GM21381 (cell line): ENCODE measurements around the gene PTTG1IP2.
"Not testable (repeated sequence)": the region's sequence is repeated elsewhere in the genome, so short reads cannot be mapped to it uniquely, and the experiment has no call there.

Experiments
- ATAC-seq: cut with Tn5 transposase; IDR thresholded peaks from one replicate; pipeline ENCODE4 v1.9.1; 2021; ENCODE audit warnings: mild to moderate bottlenecking, moderate library complexity; ENCODE audit not compliant: unreplicated experiment

The PTTG1IP2 gene

DNA sequence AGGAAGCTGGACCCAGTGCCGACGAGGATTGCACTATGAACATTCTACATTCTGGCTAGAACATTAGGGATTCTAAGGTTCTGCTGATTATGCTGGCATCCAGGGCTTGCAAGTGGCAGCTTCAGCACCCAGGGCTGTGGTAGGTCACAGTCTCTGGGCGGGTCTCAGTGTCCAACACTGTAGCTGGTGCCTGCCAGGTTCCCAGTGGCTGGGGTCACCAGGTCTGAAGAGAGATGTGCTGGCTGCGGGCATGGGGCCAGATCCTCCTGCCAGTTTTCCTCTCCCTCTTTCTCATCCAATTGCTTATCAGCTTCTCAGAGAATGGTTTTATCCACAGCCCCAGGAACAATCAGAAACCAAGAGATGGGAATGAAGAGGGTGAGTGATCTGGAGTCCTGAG, at the start of gene PTTG1IP2:
Gene PTTG1IP2, plus strand, starts transcription at position 86 of the 400 bp plus-strand sequence. Its CDS starts 148 bp downstream, at position 234.
- ATAC-seq = no peak

DNA sequence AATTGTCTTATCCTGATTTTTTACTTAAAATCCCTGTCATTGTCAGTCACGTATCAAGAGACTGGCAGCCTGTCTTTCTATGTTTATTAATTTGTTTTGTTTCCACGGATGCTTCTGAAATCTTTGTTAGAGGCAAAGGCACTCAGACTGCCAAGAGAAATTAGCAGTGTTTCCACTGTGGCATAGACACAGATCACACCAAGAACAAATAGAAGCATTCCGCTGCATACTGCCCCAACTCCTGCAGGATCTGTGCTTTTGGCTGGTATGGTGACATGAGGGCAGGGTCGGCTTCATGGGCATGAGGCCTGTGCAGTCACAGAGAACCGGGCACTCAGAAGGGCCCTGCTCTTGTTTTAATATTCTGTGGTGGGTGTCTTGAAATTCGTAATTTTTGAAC, 47.8 kb upstream of the PTTG1IP2 start:
- no peak for ATAC-seq

DNA sequence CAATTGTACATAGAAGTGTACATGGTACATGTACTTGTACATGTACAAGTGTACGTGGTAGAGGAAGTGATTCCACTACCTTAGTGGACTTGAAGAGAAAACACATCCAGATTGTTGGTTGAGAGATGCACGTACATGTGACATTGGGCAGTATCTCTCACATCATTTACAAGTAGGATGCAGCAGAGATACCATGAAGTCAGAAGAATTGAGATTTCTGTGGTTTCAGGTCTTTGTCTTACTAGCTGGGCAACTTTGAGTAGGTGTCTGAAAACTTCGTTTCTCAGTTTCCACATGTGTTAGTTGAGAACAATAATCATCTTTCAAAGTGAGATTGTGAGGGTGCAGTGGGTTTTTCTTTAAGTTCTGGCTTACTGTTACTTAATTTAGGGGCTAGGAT, 44.7 kb upstream of the PTTG1IP2 start:
- ATAC-seq = peak; percentile 89

DNA sequence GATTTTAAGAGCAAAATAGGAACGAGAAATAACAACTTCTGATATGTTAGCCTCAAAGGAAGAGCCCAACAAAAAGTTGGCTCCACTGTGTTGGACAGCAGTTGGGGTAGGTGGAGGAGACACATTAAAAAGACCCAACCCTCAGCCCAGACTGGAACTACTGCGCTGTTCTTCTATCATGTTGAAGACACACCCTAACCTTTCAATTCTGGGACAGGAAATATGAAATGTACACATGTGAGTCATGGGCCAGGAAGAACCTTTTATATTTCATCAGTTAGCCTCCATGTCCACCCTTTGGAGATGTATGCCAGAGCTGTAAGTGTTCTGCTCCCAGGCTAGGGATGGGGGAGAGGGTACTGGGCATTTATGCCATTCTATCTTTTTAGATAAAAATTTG, 44.1 kb upstream of the PTTG1IP2 start:
- ATAC-seq = no peak

DNA sequence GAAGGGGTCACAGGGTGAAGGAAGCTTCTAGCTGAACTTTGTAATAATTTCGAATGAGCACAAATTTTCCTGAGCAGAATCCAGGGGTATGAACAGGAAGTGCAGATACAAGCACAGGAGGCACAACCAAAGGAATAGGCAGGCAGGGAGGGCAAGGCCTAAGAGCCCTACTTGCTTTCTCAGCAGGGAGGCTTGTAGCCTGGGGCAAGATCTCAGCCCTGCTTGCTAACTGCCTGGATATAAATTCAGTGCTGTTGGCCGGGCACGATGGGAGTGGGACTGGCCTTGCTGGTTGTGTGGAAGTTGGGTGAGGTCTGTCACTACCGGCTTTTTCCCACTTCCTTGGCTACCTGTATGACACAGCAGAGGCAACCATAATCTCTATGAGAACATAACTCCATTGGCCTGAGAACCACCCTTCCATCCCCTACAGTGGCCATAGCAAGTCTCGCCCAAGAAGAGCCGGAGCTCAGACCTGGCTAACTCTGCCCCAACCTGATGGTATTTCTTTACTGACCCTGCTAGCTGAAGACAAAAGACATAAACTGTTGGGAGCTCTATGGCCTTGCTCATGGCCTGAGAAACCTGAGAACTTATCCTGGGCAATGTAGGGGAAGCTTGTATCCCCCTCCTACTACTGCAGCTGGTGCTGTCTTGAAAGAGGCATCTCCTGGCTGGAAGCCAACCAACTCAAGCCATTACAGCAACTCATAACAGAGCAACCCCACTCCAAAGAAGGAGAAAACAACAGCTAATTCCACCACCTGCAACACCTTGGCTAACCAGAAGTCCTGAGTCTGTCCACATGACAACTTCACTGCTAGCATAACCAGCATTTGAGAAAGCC, 38.6 kb upstream of the PTTG1IP2 start:
- no peak for ATAC-seq

DNA sequence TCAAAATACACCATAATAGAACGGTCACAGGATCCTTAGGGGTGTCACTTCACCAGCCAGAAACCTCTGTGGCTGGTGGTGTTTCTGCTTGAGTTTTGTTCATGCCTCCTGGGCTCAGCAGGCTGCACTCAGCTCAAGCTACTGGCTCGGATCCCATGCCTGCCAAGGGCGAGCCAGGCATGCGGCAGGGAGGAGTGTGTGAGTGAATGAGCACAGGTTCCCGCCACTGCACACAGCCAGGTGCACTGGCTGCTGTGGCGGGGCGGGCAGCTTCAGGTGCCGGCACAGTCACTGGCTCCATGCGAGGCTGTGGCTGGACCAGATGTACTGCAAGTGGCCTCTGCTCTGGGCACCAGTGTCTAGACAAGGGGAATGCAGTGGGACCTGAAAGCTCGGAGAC, 36.7 kb upstream of the PTTG1IP2 start:
- no peak for ATAC-seq

DNA sequence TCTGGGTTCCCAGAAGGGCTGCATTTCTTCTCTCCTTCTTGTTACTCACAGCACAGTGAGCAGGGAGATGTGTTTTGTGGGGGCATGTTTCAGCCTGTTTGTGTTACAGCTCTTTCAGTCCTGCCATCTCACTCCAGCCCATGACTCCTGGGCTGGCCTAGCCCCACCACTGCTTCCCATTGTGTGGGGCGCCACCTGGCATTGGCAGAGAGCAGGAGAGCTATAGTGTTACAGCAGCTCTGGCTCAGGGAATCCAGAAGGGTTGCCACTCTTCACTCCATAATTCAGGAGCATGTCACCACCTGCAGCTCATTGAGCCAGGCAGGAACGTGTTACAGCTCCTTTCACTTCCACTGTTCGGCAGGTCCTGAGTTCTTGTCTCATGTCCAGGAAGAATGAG, 36.2 kb upstream of the PTTG1IP2 start:
- ATAC-seq = no peak

DNA sequence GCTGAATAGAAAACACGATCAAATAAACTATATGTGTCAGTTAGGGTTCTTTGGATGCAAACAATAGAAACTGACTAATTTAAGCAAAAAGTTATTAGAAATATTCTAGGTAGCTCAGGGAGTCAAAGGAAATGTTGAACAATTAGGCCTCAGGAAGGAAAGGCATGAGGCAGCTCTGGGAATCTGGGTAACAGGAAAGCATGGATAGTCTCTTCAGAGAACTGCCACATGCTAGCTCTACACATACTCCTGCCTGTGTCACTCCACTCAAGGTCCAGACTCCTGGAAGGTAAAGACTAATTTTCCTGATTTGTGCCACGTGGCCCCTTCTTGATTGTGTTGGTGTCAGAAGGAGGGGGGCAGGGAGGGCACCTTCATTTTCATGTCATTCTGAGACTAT, 23.8 kb upstream of the PTTG1IP2 start:
- no peak for ATAC-seq

DNA sequence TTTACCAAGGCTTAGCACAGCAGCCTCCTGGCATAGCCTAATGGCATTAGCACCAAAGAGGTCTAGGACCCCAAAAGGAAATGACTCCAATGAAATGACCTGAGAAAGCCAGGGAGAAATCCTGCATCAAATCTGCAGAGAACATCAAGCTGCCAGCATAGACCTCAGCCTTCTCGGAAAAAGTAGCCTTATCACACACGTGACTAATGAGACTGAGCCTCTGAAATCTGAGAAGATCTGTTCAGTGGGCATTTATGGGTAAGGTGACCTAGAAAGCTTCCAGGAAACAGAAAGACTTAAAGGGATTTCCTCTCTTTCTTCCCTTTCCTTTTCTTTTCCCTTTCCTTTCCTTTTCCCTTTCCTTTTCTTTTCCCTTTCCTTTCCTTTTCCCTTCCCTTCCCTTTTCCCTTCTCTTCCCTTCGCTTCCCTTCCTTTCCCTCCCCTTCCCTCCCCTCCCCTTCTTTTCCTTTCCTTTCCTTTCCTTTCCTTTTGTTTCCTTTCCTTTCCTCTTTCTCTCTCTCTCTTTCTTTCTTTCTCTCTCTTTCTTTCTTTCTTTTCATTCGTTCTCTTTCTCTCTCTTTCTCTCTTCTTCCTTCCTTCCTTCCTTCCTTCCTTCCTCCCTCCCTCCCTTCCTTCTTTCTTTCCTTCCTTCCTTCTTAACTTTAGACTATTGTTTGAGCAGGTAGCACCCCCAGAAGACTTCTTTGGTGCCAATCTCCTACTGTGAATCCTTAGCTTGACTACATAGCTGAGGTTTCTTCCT, 23.1 kb upstream of the PTTG1IP2 start:
- no peak for ATAC-seq

DNA sequence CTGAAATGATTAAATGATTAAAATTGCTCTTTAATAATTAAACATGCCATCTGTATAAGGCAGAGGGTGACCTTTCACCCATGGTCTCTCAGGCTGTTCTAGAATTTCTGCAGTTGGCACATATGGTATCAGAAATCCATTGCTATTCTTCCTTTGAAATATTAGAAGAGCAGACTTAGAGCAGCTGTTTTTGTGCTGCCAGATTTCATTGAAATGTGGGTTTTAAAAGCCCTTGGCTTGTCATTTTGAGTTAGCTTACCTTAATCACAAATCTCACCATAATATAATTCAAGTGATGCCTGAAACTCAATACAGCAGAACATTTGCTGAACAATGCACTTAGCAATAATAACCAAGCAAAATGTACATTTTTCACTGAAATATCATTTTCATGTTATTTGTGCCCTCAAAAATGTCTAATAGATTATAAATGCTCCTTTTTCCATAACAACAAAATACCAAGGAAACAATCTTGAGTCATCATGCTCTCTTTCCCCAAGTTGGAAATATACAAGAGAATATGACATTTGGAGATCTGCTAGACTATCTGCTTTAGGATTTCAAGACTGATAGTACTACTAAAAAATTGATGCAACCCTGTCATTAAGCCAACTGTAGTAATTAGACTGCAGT, 16.1 kb upstream of the PTTG1IP2 start:
- ATAC-seq = no peak

DNA sequence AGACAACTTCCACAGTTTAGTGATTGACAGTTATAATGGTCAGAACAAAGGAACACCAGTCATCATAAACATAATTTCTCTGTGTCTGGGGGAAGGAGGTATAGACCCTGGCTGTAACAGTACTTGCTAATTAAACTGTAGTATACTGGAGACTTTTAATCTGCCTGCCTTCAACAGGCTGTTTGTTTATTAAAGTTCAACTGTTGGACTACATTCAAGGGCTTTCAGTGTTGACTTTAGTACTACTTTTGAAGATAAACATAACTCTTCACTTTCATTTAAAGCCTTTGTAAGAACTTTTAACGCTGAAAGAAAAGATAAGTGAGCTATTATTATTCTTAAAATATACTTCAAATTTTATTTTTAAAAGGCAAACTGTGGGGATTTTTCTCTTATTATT, 15.5 kb upstream of the PTTG1IP2 start:
- no peak for ATAC-seq

DNA sequence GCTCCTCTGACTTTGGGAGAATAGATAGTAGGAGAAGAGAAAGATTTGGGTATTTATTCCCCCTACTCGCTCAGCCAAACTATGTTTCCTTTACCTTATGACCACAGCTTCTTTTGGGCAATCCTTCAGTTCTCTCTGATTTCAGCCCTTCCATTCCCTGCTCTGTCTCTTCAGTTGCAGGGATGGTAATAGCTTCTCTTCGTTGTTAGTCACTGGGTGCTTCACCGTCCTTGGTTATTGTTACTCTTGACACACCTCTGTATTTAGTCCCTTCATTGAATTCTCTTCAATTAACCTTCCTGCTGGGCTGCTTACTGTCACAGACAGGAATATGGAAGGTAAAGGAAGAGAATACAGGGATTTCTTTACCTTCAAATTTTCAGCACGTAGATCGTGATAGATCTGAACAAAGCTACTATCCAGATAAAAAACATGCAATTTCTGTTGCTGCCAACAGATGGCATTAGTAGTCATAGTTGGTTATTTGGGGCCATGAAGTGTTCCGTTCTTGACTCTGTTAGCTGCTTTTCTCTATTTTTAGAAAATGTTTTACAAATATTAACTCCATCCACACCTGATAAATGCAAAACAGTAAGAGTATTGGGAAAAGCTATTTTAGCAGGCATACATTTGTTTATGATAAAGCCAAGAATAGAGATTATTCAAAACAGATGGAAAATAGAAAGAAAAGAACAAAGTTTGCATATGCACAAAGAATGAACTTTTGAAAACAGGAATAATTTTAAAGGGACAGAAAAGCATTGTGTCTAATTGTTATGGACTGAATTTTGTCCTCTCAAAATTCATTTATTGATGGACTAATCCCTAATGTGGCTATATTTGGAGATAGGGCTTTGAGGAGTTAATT, 14.0 kb upstream of the PTTG1IP2 start:
- peak; percentile 84 for ATAC-seq

DNA sequence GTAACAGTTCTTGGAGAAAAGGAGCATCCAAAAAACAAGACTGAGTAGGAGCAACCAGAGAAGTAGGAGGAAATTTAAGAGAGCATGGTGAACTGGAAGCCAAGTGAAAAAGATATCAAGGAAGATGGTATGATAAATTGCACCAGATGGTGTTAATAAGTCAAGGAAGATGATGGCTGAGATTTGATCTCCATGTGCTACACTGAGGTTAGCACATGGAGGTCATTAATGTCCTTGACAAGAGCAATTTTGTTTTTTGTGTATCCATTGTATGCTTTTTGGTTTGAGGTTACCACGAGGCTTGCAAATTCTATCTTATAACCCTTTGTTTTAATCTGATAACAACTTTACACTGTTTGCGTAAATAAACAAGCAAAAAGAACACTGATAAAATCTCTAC, 11.3 kb upstream of the PTTG1IP2 start:
- no peak for ATAC-seq

DNA sequence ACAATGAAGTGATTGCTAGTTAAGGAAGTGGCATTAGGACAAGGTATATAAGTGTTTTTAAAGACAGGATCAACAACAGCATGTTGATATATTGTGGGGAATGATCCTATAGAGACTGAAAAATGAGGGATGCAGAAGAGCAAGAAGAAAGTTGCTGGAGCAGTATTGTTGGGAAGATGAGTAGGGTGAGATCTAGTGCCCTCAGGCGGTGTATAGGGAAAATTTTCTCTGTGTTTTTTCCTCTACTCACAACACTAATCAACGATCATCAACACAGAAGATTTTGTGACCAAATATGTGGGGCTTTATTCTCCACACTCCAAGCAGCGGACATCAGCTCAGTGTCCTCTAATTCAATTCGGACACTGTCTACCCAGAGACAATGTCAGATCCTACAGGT, 9.6 kb upstream of the PTTG1IP2 start:
- no peak for ATAC-seq

DNA sequence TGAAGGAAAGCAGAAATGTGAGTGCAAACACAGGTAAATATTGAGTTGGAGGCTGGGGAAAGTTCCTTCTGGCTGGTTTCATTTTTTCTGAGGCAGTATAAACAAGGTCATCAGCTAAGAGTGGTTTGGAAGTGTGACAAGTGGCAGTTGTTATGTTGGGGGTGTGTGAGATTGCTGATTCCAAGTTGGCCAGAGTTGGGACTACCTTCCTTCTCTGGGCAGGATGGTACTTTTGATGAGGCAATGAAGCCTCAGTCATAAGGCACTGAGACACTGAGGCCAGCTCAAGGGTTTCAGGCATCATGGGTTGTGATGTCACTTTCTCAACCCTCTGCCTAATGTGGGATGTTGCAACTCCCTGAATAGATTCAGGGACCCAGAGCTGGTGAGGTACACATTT, 8.2 kb upstream of the PTTG1IP2 start:
- ATAC-seq = no peak

DNA sequence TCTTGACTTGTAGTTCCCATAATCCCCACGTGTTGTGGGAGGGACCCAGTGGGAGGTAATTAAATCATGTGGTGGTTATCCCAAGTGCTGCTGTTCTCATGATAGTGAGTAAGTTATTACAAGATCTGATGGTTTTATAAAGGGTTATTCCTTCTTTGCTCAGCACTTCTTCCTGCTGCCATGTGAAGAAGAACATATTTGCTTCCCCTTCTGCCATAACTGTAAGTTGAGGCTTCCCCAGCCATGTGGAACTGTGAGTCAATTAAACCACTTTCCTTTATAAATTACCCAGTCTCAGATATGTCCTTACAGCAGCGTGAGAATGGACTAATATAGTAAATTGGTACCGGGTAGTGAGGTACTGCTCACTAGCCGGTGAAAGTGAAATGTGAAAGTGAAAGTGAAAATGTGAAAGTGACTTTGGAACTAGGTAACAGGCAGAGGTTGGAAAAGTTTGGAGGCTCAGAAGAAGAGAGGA, 6.2 kb upstream of the PTTG1IP2 start:
- ATAC-seq = not testable (repeated sequence)

DNA sequence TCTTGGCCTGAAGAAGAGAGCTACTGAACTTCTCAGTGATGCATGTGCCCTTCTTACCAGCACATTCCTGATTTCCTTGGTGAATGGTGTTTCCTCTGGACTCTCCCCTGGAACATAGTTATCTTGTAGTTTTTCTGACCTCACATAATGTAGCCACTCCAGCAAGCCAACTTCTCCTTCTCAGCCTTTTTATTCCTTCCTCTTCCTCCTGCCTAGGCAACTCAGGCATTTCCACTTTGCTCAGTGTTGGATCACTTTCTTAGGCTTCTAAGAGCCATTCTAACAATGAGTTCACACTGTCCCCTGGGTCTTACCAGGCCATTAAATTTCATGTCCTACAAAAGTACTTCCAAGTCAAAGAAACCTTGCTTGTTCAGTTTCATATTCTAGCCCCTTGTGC, 3.6 kb upstream of the PTTG1IP2 start:
- no peak for ATAC-seq

DNA sequence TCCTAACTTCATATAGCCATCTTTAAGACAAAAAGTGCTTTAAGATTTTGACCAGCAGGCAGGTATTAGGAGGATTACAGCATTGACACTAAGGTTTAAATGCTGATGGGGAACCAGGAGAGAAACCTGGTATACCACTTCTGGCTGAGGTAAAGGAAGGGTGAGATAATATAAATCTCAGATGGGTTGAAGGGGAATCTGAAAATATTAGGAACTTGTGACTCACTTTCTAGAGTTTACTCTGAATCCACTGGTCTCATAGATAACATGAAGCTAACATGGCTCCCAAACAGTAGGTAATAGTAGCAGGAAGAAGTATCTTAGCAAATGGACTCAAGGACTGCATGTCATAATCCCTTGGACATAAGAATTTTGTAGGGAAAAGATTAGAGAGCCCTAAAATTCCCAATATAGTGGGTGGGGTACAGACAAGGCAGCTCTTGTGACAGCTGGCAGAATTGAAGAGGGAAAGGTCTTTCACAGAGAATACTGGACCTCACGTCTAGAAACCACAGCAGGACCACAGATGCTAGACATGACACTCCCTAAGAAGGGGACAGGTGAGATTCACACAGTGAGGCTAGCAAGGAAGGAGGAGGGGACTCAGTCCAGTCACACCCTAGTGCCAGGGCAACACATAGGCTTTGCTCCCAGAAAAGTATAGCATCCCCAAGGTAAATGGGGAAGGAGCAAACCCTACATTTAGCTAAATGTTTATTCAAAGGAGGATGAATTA, 3.5 kb downstream of the PTTG1IP2 start:
- ATAC-seq = no peak

DNA sequence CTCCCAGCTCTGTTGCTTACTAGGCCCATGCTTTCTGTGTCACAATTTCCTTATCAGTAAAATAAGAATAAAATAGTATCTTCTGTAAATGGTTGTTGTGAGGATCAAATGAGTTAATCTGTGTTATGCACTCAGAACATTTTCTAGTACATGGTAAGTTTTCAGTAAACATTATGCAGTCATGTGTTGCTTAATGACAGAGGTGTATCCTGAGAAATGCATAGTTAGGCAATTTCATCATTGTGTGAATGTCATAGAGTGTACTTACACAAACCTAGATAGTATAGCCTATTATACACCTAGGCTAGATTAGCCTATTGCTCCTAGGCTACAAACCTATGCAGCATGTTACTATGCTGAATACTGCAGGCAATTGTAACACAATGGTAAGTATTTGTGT, 4.4 kb downstream of the PTTG1IP2 start:
- no peak for ATAC-seq
